GM19035 (cell line): ENCODE results near the gene SLC16A10.
"Not testable (repeated sequence)": the region's sequence is repeated elsewhere in the genome, so short reads cannot be mapped to it uniquely, and the experiment has no call there.

Source experiments
- ATAC-seq: cut with Tn5 transposase; IDR thresholded peaks from one replicate; pipeline ENCODE4 v1.9.1; 2021; ENCODE audit not compliant: unreplicated experiment

Gene SLC16A10, protein sequence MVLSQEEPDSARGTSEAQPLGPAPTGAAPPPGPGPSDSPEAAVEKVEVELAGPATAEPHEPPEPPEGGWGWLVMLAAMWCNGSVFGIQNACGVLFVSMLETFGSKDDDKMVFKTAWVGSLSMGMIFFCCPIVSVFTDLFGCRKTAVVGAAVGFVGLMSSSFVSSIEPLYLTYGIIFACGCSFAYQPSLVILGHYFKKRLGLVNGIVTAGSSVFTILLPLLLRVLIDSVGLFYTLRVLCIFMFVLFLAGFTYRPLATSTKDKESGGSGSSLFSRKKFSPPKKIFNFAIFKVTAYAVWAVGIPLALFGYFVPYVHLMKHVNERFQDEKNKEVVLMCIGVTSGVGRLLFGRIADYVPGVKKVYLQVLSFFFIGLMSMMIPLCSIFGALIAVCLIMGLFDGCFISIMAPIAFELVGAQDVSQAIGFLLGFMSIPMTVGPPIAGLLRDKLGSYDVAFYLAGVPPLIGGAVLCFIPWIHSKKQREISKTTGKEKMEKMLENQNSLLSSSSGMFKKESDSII

GRCh38 chr6:111087106-111087835 lies at the start of gene SLC16A10:
SLC16A10 (plus strand) TSS chr6:111087503; CDS start chr6:111087753, 250 bp downstream.
- peak; percentile 86 for ATAC-seq

- no peak for ATAC-seq
Observed at GRCh38 chr6:111038534-111039252, 48.6 kb upstream of the SLC16A10 start.

DNA sequence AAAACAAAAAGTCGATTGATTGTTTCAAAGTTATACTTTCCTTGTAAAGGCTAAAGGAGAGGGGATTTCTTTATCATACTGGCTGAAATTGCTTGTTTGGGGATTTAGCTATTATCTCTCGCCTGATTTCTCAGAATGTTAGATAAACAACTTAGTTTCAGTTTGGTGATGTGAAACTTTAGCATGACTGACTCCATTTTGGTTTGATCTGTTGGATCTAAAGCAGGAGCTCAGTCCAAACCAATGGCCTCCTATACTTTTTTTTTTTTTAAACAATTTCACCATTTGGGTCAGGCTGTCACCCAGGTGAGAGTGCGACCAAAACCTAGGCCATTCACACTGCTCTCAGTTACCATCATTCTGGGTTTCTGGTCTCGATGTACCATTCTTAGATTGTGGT lies 45.4 kb upstream of the SLC16A10 start:
- ATAC-seq, result no peak

DNA sequence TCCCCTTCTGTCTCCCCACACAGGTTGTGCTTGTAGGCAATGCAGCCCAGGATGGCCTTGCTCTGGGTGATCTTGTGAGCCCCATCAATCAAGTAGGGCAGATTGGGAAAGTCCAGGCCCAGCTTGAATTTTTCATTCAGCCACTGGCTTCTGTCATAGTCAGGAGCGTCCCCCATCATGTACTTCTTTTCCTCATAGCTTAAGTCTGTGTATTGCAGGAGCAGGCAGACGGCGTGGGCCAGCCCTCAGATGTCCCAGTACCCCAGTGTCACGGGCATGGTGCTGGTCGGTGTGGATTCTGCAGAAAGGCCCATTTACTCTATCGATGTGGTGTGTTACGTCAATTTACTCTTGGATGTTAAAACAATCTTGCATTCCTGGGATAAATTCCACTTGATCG lies 40.1 kb upstream of the SLC16A10 start:
- no peak for ATAC-seq

DNA sequence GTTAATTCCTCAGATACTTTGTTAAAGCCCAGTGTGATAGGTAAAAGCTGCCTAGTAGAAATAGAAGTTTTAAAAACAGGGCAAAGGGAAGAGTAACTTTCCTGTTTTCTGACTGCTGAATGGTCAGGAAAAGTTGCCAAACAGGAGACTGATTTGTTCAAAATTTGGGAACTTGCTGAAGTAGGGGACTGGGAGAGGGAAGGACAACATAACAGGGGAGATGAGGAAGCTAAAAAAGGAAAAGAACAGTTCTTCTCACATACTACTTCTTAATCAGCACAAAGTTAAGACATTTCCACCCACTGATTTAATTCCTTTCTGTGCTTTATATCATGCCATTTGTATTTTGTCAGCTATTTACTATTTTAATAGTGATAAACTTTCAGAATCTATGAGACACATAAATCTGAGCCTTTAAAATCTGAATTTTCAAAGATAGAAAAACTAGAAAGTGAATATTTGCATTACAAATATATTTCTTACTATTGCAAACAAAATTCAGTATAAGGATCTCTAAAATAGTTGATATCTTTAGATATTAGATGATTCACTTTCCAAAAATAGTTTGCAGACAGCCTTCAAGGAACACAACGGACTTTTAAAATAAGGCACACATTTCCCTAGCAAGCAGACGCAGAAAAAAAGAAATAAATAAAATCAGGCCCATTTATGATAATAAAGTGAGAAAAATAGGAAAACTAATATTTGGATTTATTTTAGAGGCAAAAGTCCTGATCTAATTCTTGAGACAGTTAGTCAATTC lies 36.9 kb upstream of the SLC16A10 start:
- no peak for ATAC-seq

GRCh38 chr6:111052171-111052570 lies 35.1 kb upstream of the SLC16A10 start:
- ATAC-seq, result no peak

- no peak for ATAC-seq
Observed at GRCh38 chr6:111057074-111057752, 30.1 kb upstream of the SLC16A10 start.

DNA sequence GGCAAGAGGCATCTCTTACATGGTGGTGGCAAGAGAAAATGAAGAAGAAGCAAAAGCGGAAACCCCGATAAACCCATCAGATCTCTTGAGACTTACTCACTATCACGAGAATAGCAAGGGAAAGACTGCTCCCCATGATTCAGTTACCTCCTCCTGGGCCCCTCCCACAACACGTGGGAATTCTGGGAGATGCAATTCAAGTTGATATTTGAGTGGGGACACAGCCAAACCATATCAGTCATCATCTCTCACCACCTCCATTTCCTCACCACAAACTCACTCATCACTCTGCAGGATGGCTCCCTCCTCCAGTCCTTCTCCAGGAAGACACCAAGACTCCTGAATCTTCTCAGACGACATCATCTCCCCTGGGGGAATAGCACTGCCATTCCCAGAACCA lies 25.8 kb upstream of the SLC16A10 start:
- no peak for ATAC-seq

GRCh38 chr6:111061985-111062384 lies 25.3 kb upstream of the SLC16A10 start:
- ATAC-seq, result not testable (repeated sequence)

- not testable (repeated sequence) for ATAC-seq
Observed at GRCh38 chr6:111062860-111063259, 24.4 kb upstream of the SLC16A10 start.

- no peak for ATAC-seq
Observed at GRCh38 chr6:111068109-111068865, 19.0 kb upstream of the SLC16A10 start.

DNA sequence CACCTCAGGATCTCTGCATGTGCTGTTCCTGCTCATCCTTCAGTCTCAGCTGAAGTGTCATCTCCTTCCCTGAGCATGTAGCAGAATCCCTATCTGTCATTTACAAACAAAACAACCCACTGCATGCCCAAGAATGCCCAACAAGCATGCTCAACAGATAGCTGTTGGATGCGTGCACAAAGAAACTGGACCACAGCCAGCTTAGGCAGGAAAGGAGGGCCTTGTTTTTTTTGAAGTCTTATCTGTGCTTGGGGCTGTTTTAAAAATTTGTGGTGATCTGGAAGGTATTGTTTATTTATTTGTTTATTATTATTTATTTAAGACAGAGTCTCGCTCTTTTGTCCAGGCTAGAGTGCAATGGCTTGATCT lies 18.5 kb upstream of the SLC16A10 start:
- no peak for ATAC-seq

DNA sequence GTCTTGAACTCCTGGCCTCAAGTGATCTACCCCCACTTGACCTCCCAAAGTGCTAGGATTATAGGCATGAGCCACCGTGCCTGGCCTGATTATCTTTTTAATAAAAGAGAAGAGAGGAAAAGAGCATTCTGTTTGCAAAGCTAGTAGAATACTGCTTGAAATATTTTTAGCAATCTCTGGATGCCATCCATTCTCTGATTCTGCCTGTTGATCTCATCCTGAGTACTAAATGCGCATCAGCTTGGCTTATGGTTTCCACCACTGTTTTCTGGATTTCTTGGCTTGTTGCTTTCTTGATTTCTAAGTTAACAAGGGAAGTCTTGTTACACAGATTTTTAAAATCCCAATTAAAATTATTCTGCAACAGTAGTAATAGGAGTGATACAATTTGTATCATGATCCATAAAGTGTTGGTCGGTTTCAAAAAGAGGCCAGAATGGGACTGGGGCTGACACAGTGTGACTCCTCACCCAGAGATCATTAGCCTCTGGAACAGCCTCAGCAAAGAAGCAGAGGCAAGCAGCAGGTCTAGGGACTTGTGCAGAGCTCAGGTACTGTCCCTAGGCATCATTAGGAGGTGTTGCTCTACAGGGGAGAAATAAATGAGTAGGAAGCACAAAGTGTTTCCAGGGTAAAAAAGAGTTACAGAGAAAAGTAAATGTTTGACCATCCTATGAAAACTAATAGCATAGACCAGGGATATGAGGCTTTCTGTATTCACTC lies 17.8 kb upstream of the SLC16A10 start:
- no peak for ATAC-seq

DNA sequence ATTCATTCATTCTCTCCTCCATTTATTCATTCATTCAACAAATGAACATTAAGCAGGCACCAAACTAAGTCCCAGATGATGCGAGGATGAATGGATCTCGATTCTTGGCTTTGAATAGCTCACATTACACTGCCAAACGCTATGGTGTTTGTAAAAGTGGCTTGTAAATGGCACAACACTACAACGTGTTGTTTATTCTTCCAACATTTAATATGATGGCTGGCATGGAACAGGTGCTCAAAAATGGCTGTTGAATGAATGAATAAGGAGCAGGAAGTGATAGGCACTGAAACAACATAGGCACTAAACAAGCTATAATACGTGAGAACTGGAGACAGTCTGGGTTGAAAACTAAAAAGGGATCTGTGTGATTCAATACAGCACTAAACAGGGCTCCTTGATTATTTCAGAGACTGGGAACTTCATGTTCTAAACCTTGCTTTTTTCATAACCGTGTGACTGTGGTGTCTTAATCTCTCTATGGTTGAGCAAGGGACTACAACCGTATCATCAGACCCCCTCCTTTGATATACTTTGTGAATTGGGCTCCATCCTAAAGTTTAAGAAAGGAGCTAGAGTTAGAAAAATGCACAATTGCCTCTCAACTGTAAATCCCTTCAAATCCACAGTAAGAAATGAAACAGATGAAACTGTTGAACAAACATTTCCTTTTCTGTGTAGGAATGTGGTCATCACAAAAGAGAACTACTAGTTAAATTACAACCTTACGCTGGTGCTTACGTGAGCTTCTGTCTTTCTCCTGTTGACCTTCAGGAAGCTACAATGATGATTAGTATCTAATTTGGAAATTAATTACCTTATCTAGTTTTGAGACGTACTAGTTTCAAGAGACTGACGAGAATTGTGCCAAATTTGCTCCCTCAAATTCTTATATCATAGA lies 16.9 kb upstream of the SLC16A10 start:
- no peak for ATAC-seq

GRCh38 chr6:111072801-111073360 lies 14.4 kb upstream of the SLC16A10 start:
- ATAC-seq, result no peak

GRCh38 chr6:111074311-111074710 lies 13.0 kb upstream of the SLC16A10 start:
- no peak for ATAC-seq

DNA sequence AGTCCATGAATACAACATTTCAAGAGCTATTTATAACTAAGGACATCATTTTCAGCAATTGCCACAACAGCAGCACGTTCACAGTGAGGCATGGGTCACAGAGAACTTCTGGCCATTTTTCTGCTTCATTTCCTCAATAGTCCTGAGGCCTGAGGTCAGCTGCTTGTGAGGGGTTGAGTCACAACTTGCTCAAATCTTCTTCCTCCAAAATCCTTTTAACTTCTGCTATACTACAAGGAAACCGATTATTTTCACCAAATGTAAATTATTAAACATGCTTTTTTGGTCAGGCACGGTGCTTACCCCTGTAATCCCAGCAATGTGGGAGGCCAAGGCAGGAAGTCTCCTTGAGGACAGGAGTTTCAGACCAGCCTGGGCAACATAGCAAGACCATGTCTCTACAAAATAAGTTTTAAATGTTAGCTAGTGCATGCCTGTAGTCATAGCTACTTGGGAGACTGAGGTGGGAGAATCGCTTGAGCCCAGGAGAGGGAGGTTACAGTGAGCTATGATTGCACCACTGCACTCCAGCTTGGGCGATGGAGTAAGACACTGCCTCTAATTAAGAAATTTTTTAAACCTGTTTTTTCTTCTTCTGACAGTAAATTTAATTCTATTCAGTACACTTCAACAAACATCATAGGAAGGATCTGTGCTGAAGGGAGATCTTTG lies 11.1 kb upstream of the SLC16A10 start:
- ATAC-seq, result no peak
